Tibial nerve (tissue), 4 donors: ENCODE results near the gene ATXN2L. TPM values are rescaled to one million over a fixed set of nuclear protein-coding genes. Genes with fewer than 3 reads are reported as not detected.
"Not testable (repeated sequence)": the region's sequence is repeated elsewhere in the genome, so short reads cannot be mapped to it uniquely, and the experiment has no call there.

Experiments used
- DNase-seq, 2 donors: peaks; one replicate each; pipeline ENCODE4 v3.0.0-alpha.2; 2019; ENCODE audit warnings: low spot score in 2 of 2
- H3K27ac ChIP-seq, 4 donors: fragments of 200-600 bp; sonication (generic) in 3 of 4; one replicate each; pipeline ENCODE4 v1.5.1; 2017 to 2019; ENCODE audit warnings: mild to moderate bottlenecking in 1 of 4
- H3K27me3 ChIP-seq, 2 donors: fragments of 200-600 bp; sonication (generic) in 1 of 2; one replicate each; pipeline versions ENCODE4 v1.5.1 to v1.6.0; 2017 to 2019
- H3K36me3 ChIP-seq, 3 donors: fragments of 200-600 bp; sonication (generic); one replicate each; pipeline ENCODE4 v1.5.1; 2018 to 2019
- H3K4me1 ChIP-seq, 4 donors: fragments of 200-600 bp; sonication (generic) in 3 of 4; one replicate each; pipeline ENCODE4 v1.5.1; 2017 to 2019
- H3K4me3 ChIP-seq, 4 donors: fragments of 200-600 bp; sonication (generic) in 3 of 4; one replicate each; pipeline ENCODE4 v1.5.1; 2017 to 2019; ENCODE audit warnings: mild to moderate bottlenecking in 1 of 4, moderate library complexity in 1 of 4
- H3K9me3 ChIP-seq, 4 donors: fragments of 200-600 bp; sonication (generic) in 3 of 4; one replicate each; pipeline ENCODE4 v1.5.1; 2017 to 2019
- CTCF ChIP-seq, 5 experiments: fragments of 200-600 bp in 3 of 5; fragments of 450-650 bp in 2 of 5; sonication (generic) in 3 of 5; IDR thresholded peaks; one replicate each; pipeline ENCODE4 v1.5.1; 2016 to 2019; ENCODE audit warnings: antibody characterized with exemption in 5 of 5, mild to moderate bottlenecking in 3 of 5, moderate library complexity in 2 of 5
- EP300 ChIP-seq, 2 donors: sonication (generic); formaldehyde crosslinking; IDR thresholded peaks; one replicate each; pipeline ENCODE4 v1.6.1; 2017; ENCODE audit warnings: antibody characterized with exemption in 2 of 2, mild to moderate bottlenecking in 1 of 2
- POLR2A ChIP-seq, 2 donors: fragments of 450-650 bp; IDR thresholded peaks; one replicate each; pipeline ENCODE4 v1.6.1; 2017; ENCODE audit warnings: antibody characterized with exemption in 2 of 2, mild to moderate bottlenecking in 2 of 2, moderate library complexity in 2 of 2
- WGBS, 2 donors: methylation state at CpG; one replicate each; pipeline ENCODE4 v1.1.5; 2018; 5-methylcytosine and 5-hydroxymethylcytosine counted together
- total RNA-seq, 4 donors: library from RNA; depleted of rRNA; stranded (reverse); fragments of >200 nt; gene quantifications; one replicate each; pipeline ENCODE4 v1.1.0, GENCODE V29; 2016

Gene ATXN2L
- 100 to 1,000 TPM in 1 of 4 donors, 10 to 100 TPM in 3; 57.6 to 121 (median 87.7) TPM for total RNA-seq

GRCh38 chr16:28822520-28823290 lies at the start of gene ATXN2L:
Gene ATXN2L (plus strand): TSS chr16:28822999. CDS start chr16:28823260, 261 bp downstream.
- Histone ChIP-seq H3K36me3 (peaks cover 1 to 35% (median 15%) of the 10 kb centered on the region in 3 donors), H3K9me3 (no peaks in the 10 kb centered on the region), H3K27me3 (no peaks in the 10 kb centered on the region), H3K4me1 (peaks cover 0 to 37% (median 12%) of the 10 kb centered on the region in 4 donors), H3K27ac (peak within 1 kb of the TSS; percentile 97 to 100 (median 100)), H3K4me3 (peak within 1 kb of the TSS; percentile 96 to 100 (median 100))
- WGBS, 2 donors = 0 to 1% methylated on average over 32 to 68 of the region's 91 CpGs
- DNase-seq = peak; percentile 83 to 84
- TF ChIP-seq POLR2A (IDR thresholded peaks at IDR 0.05) (peak; percentile 82 to 84), CTCF (IDR thresholded peaks at IDR 0.05) (peak; percentile 14 to 71 (median 22)), EP300 (IDR thresholded peaks at IDR 0.05) (peak; percentile 79 to 93)

- DNase-seq, H3K4me1 ChIP-seq, H3K4me3 ChIP-seq, H3K9me3 ChIP-seq, H3K27me3 ChIP-seq, H3K27ac ChIP-seq, H3K36me3 ChIP-seq: not testable (repeated sequence)
- no CpG with 5 or more reads among the region's 6 CpGs for WGBS, 2 donors
Observed at GRCh38 chr16:28781697-28782096, 41.1 kb upstream of the ATXN2L start.

- not testable (repeated sequence) for H3K4me1 ChIP-seq, H3K27me3 ChIP-seq, DNase-seq, H3K9me3 ChIP-seq, H3K27ac ChIP-seq, H3K36me3 ChIP-seq, H3K4me3 ChIP-seq
- no CpG with 5 or more reads among the region's 4 CpGs for WGBS, 2 donors
Observed at GRCh38 chr16:28782357-28782756, 40.4 kb upstream of the ATXN2L start.

GRCh38 chr16:28802235-28803019 lies 20.4 kb upstream of the ATXN2L start:
- H3K4me3 ChIP-seq = peak overlapping the region in 1 of 4 donors; percentile 28
- 45 to 65% methylated on average over 5 to 7 of the region's 13 CpGs for WGBS, 2 donors
- H3K36me3 ChIP-seq, H3K9me3 ChIP-seq, H3K27me3 ChIP-seq, H3K4me1 ChIP-seq: not testable (repeated sequence)
- H3K27ac ChIP-seq = peak overlapping the region in 1 of 4 donors; percentile 60
- peak in 3 of 5 experiments; percentile 18 to 55 (median 27) for TF ChIP-seq CTCF (IDR thresholded peaks at IDR 0.05)
- DNase-seq = peak in 1 of 2 donors; percentile 48

GRCh38 chr16:28807445-28808120 lies 15.2 kb upstream of the ATXN2L start:
- H3K27ac ChIP-seq, H3K9me3 ChIP-seq, H3K4me3 ChIP-seq, H3K4me1 ChIP-seq, DNase-seq, H3K27me3 ChIP-seq, H3K36me3 ChIP-seq: not testable (repeated sequence)
- WGBS, 2 donors = no CpG with 5 or more reads among the region's 11 CpGs

- TF ChIP-seq EP300 (IDR thresholded peaks at IDR 0.05) (no peak), CTCF (IDR thresholded peaks at IDR 0.05) (no peak), POLR2A (IDR thresholded peaks at IDR 0.05) (no peak)
- no peaks in the 10 kb centered on the region for H3K27me3 ChIP-seq
- H3K36me3 ChIP-seq = peaks cover 0 to 21% (median 0%) of the 10 kb centered on the region in 3 donors
- WGBS, 2 donors = 65% methylated on average over 5 of the region's 5 CpGs
- H3K27ac ChIP-seq = peak overlapping the region in 1 of 4 donors; percentile 40
- peaks cover 0 to 20% (median 5%) of the 10 kb centered on the region in 4 donors for H3K4me1 ChIP-seq
- no peak overlapping the region for H3K4me3 ChIP-seq
- no peaks in the 10 kb centered on the region for H3K9me3 ChIP-seq
- no peak for DNase-seq
Observed at GRCh38 chr16:28820016-28820415, 2.8 kb upstream of the ATXN2L start.

- not testable (repeated sequence) for DNase-seq, H3K27me3 ChIP-seq
- H3K27ac ChIP-seq = peak overlapping the region in 1 of 4 donors; percentile 40
Observed at GRCh38 chr16:28820546-28820945, 2.3 kb upstream of the ATXN2L start.

More at GRCh38 chr16:28820546-28820945, 2.3 kb upstream of the ATXN2L start:
- Histone ChIP-seq H3K36me3 (peaks cover 0 to 24% (median 0%) of the 10 kb centered on the region in 3 donors), H3K4me1 (peaks cover 0 to 26% (median 11%) of the 10 kb centered on the region in 4 donors)
- WGBS, 2 donors = 92 to 97% methylated on average over 13 of the region's 13 CpGs
- H3K4me3 ChIP-seq, H3K9me3 ChIP-seq: not testable (repeated sequence)
